ENCODE data around the gene HADHA.

HADHA gene

DNA sequence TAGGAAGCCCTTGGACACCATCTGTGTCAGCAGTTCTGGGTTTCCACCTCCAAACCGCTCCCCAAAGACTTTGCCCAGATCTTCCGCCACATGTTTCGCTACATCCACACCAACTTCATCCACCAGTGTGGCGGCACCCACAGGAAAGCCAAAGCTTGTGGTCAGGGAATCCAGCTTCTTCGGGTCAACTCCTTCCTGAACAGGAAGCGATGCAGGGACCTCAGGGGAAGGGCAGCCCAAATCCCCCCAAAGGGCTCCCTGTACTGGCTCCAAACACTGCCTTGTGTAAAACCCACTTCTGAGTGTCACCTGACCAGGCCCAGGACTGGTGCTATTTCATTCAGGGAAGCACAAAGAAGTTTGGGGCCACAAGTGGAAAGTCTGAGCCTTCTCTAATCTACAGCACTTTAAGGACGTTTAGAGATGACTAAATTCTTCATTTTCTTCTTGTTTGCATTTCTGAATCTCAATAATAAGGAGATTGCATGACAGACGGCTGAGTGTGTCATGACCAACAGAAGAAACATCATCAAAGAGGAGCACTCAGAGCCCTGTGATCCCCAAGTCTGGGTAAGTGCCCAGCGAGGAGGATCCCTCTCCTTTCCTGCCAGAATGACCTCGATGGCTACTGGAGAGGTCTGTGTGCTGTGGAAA, 50.7 kb downstream of the HADHA start:
- no peak for DNase-seq (ENCODE audit: low spot score)

DNA sequence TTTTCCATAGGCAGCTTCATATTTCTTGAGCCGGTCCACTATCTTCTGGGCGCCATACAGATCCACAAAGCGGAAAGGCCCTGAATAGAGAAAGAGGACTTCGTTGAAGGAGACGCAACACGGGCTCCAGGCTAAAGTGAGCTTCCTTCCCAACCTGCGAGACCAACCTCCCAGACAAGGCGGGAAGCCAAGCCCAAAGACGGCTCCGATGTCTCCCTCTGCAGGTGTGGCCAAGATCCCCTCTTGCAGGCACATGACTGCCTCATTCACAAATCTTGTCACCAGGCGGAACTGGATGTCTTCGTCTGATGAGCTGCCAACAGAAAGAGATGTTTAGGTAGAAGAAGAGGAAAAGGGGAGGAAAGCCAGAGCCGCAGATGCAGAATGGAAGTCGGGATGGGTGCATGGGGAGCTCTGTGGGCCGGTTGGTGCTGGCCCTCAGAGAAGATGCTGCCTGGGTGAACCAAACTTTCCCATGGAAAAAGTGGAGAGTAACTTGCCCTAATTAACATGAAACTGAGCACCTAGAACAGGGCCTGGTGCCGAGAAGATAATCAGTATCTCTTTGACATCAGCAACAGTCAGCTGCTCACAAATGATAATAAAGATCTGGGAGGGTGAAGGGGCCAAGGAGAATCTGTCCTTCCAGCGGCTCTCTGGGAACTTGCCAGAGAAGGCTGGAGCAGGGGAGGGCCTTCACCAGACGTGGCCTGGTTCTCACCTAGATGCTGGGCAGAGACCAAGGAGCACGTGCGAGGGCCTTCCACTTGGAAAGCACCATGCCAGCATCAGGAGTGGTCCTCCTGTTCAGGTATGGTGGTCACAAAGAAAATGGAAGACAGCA, 52.9 kb downstream of the HADHA start:
- DNase-seq (ENCODE audit: low spot score) = no peak

DNA sequence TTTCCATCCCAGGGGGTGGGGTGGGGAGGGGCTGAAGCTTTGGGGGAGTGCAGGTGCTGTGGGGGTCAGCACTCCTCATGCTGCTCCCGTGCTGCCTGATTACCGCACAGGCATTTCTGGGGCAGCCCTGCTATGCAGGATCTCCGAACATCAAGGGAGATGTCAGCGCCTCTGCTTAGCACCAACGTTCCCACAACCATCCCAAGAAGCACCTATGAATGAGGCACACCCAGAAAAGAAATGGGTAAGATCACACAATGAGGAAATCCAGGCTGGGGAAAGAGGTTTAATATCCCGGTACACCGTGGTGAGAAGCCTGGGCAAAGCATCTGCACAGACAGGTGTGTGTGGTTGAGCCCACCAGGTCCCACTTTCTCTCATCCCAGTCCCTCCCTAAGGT, 54.1 kb downstream of the HADHA start:
- no peak for DNase-seq (ENCODE audit: low spot score)

DNA sequence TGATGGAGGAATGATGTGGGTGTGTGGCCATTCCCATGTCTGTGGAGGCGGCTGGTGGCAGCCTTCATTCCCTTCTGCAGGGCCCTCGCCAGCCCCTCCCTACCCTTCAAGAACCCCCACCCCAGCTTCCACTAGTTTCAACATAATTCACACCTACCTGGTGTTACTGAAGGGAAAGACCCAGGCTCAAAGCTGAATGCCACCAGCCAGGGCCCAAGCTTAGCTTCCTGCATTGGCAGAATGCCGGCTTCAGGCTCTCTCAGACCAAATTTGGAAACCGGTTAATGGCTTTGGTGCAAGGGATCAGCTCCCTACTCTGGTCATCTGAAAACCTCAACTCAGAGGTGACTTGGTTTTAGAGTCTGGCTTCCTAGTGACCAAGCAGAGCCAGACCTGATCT, 54.7 kb downstream of the HADHA start:
- DNase-seq (ENCODE audit: low spot score) = no peak

DNA sequence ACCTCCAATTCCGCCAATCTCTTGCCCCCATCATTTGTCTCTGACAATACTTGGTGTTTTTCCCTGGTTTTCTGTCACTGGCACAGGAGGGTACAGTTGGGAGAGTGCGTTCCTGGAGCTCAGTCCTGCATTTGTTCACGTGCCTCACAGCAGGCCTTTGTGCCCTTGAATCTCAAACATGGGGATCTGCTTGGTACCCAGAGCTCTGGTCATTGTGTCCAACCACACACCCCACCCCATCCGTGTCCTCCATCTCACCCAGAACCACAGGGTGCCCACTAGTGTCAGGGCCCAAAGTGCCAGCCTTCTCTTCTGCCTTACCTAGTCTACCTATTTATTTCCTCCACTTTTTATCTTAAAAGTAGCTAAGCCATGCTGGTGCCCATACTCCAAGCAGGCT, 55.3 kb downstream of the HADHA start:
- DNase-seq (ENCODE audit: low spot score) = no peak

DNA sequence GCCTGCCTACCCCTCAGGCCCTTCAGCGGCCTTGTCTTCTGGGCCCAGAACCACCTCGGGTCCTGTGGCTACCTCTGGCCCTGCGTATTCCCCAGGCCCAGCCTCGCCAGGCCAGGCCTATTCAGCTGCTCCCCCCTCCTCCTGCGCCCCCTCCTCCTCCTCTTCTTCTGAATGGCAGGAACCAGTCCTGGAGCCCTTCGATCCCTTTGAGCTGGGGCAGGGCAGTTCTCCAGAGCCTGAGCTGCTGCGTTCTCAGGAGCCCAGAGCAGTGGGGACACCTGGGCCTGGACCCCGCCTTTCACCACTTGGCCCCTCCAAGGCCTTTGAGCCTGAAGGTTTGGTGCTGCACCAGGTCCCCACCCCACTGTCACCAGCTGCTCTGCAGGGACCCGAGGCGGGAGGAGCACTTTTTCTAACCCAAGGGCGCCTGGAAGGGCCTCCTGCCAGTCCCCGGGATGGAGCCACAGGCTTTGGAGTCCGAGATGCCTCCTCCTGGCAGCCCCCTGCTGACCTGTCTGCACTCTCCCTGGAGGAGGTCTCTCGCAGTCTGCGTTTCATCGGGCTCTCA, 56.8 kb downstream of the HADHA start:
- DNase-seq (ENCODE audit: low spot score) = no peak

DNA sequence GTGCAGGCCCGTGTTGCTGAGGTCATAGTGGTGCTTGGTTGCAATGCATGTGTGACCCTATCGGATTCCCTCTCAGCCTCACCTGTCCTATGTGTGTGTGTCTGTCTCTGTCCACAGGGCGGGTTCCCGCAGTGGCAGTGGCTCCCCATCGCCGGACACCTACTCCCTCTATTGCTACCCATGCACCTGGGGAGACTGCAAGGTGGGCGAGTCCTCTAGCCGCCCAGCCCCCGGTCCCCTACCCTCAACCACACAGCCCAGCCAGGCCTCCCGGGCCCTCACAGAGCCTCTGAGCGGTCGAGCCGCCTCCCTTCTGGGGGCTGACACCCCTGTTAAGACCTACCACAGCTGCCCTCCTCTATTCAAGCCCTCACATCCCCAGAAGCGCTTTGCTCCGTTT, 57.3 kb downstream of the HADHA start:
- DNase-seq (ENCODE audit: low spot score) = no peak

DNA sequence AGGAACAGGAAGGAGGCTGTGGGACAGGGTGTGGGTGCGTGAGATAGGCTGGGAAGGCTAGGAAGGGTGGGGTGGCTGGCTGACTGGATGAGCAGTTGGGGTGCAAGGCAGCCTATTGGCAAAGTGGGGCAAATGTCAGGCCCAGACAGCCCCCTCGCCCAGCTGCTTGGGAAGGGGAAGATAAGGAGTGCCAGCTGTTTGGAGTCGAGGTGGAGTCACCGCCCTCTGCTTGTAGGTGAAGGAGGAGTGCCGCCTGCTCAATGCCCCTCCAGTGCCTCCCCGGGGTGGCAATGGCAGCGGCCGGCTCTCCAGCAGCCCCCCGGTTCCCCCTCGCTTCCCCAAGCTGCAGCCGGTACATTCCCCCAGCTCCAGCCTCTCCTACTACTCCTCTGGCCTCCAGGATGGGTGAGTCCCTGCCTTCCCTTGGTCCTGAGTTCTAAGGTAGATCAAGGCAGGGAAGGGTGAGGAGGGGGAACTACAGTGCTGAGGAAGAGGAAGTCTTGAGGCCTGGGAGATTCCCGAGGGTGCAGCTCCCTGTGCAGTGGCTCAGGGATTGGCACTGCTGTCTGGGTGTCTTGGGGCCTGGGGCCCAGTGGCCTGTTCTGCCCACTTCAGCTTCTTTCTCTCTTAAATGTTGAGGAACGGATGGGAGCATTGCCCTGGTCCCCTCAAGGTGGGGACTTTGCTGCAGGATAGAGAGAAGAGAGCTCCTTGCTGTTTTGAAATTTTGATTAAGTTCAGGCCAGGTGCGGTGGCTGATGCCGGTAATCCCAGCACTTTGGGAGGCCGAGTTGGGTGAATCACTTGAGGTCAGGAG, 58.3 kb downstream of the HADHA start:
- DNase-seq (ENCODE audit: low spot score) = no peak

DNA sequence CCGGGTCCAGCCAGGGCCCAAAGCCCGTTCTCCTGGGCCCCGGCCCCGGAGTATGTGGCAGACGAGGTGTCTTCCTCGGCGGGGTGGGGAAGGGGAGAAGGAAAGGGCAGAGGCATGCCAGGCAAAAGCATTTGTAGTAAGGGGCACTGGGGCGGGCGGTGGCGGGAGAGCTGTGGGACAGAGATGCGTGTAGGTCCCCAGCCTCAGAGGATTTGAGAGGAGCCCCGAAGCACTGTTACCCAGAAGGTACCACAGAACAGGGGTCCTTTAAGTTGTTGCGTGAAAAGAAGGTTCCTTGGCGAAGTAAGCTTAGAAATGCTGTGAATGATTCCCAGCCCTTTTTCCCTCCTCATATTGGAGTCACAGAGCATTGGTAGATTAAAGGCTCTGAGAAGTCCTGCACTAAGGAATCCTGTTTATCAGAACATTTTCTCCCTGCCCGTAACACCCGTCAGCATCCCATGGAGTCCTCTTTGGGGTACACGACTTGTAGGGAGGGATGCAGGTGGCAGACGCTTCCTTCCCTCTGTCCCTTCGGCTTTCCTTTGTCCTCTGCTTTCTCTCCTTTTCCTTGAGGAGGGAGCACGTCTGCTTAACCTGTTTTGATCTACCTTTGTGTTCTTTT, 59.0 kb downstream of the HADHA start:
- no peak for DNase-seq (ENCODE audit: low spot score)

DNA sequence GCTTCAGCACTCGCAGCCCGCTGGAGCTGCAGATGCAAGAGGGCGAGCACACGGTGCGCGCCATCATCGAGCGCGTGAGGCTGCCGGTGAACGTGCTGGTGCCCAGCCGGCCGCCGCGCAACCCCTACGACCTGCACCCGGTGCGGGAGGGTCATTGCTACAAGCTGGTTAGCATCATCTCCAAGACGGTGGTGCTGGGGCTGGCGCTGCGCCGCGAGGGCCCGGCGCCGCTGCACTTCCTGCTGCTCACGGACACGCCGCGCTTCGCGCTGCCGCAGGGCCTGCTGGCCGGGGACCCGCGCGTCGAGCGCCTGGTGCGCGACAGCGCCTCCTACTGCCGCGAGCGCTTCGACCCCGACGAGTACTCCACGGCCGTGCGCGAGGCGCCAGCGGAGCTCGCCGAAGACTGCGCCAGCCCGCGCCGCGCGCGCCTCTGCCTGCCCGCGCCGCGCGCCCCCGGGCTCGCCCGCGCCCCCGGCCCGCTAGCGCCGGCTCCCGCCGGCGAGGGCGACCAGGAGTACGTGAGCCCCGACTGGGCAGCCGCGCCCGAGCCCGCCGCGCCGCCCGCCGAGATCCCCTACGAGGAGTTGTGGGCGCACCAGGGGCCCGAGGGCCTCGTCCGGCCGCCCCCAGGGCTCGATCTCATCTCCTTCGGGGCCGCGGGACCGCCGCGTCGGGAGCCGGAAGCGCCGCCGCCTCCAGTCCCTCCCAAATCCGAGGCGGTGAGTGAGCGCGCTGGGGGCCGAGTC, 59.7 kb downstream of the HADHA start:
- DNase-seq (ENCODE audit: low spot score) = no peak

DNA sequence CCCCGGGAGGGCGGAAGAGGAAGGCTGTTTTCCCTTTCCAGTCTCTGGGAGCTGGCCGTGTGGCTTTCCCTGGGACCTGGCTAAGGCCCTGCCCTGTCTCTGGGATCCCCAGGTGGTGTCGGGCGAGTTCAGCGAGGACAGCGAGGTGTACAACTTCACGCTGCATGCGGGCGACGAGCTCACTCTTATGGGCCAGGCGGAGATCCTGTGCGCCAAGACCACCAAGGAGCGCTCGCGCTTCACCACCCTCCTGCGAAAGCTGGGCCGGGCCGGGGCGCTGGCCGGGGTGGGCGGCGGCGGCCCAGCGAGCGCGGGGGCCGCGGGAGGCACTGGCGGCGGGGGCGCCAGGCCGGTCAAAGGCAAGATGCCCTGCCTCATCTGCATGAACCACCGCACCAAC, 60.3 kb downstream of the HADHA start:
- DNase-seq (ENCODE audit: low spot score) = no peak

DNA sequence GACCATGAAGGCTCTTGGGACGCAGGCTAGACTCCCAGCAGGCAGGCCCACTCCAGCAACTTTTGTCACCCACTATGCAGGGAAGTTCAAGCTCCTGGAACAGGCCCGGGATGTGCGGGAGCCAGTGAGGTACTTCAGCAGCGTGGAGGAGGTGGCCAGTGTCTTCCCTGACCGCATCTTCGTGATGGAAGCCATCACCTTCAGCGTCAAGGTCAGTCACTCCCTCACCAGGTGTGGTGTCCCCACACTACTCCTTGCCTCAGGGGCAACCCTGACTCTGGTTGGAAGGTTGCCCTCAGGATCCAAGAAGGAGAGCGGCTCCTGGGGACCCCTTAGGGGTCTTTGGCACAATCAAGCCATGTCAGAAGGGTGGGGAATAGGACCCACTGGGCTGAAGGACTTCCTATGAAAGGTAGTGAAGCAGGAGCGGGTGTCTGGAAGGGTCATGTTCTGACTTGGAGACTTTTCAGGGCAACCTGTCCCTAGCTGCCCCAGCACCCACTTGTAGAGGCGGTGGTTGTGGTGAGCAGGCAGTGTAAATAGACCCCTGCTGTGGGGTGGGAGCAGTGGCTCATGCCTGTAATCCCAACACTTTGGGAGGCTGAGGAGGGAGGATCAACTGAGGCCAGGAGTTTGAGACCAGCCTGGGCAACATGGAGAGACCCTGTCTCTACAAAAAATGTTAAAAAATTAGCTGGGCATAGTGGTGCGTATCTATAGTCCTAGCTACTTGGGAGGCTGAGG, 61.4 kb downstream of the HADHA start:
- no peak for DNase-seq (ENCODE audit: low spot score)

DNA sequence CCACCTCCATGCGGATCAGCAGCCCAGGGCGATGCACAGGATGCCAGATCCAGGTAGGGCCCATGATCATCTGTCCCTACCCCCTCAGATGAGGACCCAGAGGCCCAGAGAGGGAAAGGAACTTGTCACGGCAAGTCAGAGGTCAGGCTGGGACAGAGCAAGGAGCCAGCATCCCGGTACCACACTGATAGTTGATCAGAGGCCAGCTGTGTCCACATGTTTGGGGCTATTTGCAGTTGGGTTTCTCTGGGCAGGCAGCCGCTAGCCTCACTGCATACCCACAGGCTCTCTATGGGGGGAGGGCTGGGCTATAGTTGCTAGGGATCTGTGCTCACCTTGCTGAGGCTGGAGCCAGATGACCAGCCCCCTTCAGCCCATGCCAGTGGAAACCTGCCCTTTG, 62.0 kb downstream of the HADHA start:
- DNase-seq (ENCODE audit: low spot score) = no peak

DNA sequence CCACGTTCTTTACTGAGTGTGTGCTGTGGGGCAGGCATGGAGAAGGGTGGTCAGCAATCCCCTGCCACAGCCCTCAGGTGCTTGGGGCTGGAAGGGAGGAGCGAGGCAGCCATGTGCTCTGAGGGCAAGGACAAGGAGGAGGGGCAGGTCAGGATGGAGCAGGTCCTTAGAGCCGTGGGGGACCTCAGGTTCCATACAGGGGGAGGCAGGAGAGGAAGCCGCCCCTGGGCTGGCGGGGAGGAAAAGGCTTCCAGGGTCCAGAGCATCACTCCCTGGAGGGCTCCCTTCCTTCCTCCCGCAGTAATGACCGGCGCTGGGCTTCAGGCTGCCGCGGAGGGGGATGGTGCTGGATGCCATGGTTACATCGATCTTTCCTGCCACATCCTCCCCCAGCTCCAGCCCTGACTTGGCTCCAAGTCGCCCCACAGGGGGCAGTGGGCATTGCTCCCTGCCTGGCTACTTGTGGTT, 65.0 kb downstream of the HADHA start:
- no peak for DNase-seq (ENCODE audit: low spot score)

DNA sequence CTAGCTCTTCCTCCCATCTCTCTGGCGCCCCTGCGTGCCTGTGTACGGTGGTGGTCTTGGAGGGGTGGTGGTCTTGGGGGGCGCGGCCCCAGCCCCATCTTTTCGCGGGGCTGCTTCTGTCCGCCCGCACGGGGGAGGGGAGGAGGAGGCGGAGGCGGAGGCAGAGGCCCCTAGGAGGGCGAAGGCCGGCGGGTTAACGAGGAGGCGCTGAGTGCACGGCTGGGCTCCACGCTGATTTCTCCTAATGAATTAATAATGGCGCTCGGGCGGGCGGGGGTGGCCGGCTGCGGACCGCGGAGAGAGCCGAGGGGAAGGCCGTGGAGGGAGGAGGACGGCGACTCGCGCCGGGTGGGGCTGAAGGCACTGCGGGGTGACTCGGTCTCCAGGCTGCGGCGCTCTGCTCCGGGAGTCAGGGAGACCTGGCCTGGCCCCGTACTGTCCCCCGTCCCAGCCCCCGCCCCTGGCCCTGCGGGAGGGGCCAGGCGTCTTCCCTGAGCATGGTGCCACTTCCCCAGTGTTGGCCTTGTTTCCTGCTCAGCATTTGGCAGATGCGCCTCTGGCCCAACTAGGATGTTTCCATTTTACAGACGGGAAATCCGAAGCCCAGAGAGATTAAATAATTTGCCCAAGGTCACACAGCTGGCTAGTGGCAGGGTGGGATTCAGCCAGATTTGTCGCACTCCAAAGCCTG, 65.5 kb downstream of the HADHA start:
- no peak for DNase-seq (ENCODE audit: low spot score)

DNA sequence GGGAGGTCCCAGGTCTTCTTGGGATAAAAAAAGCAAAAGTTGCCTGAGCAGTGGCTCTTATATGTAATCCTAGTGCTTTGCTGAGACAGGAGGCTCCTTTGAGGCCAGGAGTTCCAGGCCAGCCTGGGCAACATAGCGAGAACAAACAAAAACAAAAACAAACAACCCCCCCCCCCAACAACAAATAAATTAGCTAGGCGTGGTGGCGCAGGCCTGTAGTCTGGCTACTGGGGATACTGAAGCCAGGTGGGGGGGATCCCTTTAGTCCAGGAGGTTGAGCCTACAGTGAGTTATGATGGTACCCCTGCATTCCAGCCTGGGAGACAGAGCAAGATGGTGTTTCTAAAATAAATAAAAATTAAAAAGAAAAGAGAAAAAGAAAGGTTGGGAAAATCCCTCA, 66.2 kb downstream of the HADHA start:
- no peak for DNase-seq (ENCODE audit: low spot score)

DNA sequence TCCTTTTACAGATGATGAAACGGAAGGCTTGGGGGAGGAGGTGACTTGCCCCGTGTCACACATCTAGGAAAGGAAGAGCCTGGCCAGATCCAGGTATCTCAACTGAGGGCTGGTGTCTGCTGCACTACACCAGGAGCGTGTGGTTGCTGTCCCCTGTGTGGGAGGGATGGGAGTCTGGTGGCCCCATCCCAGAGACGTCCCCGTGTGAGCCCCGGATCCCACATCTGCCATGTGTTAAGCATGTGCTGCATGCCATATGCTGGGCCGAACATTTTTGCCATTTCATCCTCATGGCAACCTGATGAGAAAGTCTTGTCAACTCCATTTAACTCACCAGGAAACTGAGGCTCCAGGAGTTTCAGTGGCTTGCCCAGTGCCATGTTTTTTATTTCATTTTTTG, 67.3 kb downstream of the HADHA start:
- no peak for DNase-seq (ENCODE audit: low spot score)

DNA sequence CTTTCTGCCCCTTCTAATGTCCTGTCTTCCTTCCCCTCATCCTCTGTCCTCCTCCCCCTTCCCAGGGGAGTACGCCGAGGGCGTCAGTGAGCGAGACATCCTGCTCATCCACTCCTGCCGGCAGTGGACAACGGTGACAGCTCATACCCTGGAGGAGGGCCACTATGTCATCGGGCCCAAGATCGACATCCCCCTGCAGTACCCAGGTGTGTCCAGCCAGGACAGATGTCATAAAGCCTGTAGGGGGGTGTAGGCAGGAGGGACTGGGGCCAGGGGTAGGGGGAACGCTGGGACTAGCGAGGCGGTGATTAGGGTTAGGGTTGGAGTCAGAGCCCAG, 68.2 kb downstream of the HADHA start:
- DNase-seq (ENCODE audit: low spot score) = no peak

DNA sequence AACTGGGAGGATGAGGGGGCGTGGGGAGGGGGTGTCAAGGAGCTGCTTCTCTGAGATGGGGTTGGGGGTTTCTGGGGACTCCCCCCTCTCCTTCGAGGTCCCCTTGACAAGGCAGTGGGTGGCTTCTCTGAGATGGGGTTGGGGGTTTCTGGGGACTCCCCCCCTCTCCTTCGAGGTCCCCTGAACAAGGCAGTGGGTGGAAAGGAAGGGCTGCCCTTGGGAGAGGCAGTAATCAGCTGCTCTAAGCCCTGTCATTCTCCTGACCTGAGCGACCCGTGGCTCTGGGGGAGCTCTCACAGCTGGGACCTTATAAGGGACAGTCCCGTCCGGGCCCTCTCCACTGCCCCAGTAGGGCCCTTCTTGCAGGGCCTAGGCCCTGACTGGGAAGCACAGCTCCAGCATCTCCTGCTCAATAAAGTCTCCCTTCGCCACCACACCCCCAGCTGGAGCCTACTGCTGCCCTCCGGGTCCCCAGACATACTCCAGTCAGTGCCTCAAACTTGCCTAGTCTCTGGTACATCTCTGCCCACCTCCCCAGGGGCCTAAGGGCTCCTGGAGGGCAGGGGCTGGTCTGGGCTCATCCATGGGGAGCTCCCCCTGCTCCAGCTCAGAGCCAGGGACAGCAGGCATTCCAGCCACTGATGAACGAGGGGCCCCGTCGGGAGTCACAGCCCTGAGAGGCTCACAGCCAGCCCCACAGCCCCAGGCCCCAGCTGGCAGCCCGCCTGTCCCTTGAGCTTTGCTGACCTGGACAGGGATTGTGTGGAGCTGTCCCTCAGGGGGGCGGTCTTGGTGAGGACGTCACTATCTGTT, 68.8 kb downstream of the HADHA start:
- no peak for DNase-seq (ENCODE audit: low spot score)

Data from putamen (tissue), 1 donor.